Trophoblast cell (in vitro differentiated cells and primary cell): ENCODE results near the gene OSBPL9.

Experiments used
- DNase-seq, 2 donors: peaks; one replicate each; pipeline ENCODE4 v3.0.0-alpha.2; 2016
- H2AFZ ChIP-seq: 2 replicates; pipeline ENCODE4 v1.6.1; 2013; ENCODE audit warnings: low read length, moderate library complexity, mild to moderate bottlenecking; ENCODE audit not compliant: insufficient read depth, poor library complexity
- H2AK5ac ChIP-seq: 2 replicates; pipeline ENCODE4 v1.6.1; 2013; ENCODE audit warnings: mild to moderate bottlenecking, low read length
- H2BK120ac ChIP-seq: 2 replicates; pipeline ENCODE4 v1.6.1; 2013; ENCODE audit warnings: low read length, mild to moderate bottlenecking, moderate library complexity; ENCODE audit not compliant: insufficient read depth, poor library complexity
- H2BK12ac ChIP-seq: 2 replicates; pipeline ENCODE4 v1.6.1; 2013; ENCODE audit warnings: mild to moderate bottlenecking, low read length, moderate library complexity
- H2BK5ac ChIP-seq: 2 replicates; pipeline ENCODE4 v1.6.1; 2013; ENCODE audit warnings: low read length, low read depth, moderate library complexity, mild to moderate bottlenecking; ENCODE audit not compliant: poor library complexity
- H3K14ac ChIP-seq: 2 replicates; pipeline ENCODE4 v1.6.1; 2013; ENCODE audit warnings: mild to moderate bottlenecking, low read length
- H3K18ac ChIP-seq: 2 replicates; pipeline ENCODE4 v1.6.1; 2013; ENCODE audit warnings: mild to moderate bottlenecking, low read length
- H3K23ac ChIP-seq: 2 replicates; pipeline ENCODE4 v1.6.1; 2013; ENCODE audit warnings: low read length
- H3K27ac ChIP-seq: 2 replicates; pipeline ENCODE4 v1.5.1; 2013; ENCODE audit warnings: low read depth, mild to moderate bottlenecking, inconsistent platforms, low read length, moderate library complexity
- H3K27me3 ChIP-seq: 2 replicates; pipeline ENCODE4 v1.6.1; 2013; ENCODE audit warnings: inconsistent platforms, mild to moderate bottlenecking, low read length, moderate library complexity; ENCODE audit not compliant: insufficient read depth
- H3K36me3 ChIP-seq, 2 experiments: 1 replicate in 1 of 2; 2 replicates in 1 of 2; pipeline ENCODE4 v1.6.1; 2013; ENCODE audit warnings: low read length in 2 of 2, mild to moderate bottlenecking in 2 of 2, moderate library complexity in 1 of 2; ENCODE audit not compliant: insufficient read depth in 2 of 2, control insufficient read depth in 1 of 2
- H3K4ac ChIP-seq: 2 replicates; pipeline ENCODE4 v1.6.1; 2013; ENCODE audit warnings: low read depth, mild to moderate bottlenecking, low read length, moderate library complexity
- H3K4me1 ChIP-seq, 2 experiments: 1 replicate in 1 of 2; 2 replicates in 1 of 2; pipeline ENCODE4 v1.6.1; 2013; ENCODE audit warnings: low read length in 2 of 2, mild to moderate bottlenecking in 2 of 2, moderate library complexity in 1 of 2; ENCODE audit not compliant: insufficient read depth in 2 of 2, control insufficient read depth in 1 of 2
- H3K4me2 ChIP-seq: 2 replicates; pipeline ENCODE4 v1.6.1; 2013; ENCODE audit warnings: inconsistent platforms, mild to moderate bottlenecking, low read length, moderate library complexity
- H3K4me3 ChIP-seq: 2 replicates; pipeline ENCODE4 v1.5.1; 2013; ENCODE audit warnings: mild to moderate bottlenecking, low read depth, low read length, inconsistent platforms
- H3K79me1 ChIP-seq: one replicate; pipeline ENCODE4 v1.6.1; 2013; ENCODE audit warnings: low read length
- H3K79me2 ChIP-seq: 2 replicates; pipeline ENCODE4 v1.6.1; 2013; ENCODE audit warnings: low read length, mild to moderate bottlenecking; ENCODE audit not compliant: control insufficient read depth, insufficient read depth, poor library complexity
- H3K9ac ChIP-seq: 2 replicates; pipeline ENCODE4 v1.6.1; 2013; ENCODE audit warnings: mild to moderate bottlenecking, low read length
- H3K9me3 ChIP-seq: 2 replicates; pipeline ENCODE4 v1.6.1; 2013; ENCODE audit warnings: low read depth, mild to moderate bottlenecking, control low read depth, inconsistent platforms, low read length; ENCODE audit not compliant: insufficient read depth
- H4K12ac ChIP-seq: 2 replicates; pipeline ENCODE4 v1.6.1; 2013; ENCODE audit warnings: low read depth, mild to moderate bottlenecking, low read length, moderate library complexity
- H4K8ac ChIP-seq: 2 replicates; pipeline ENCODE4 v1.6.1; 2013; ENCODE audit warnings: low read depth, mild to moderate bottlenecking, low read length, moderate library complexity
- H4K91ac ChIP-seq: one replicate; pipeline ENCODE4 v1.6.1; 2013; ENCODE audit warnings: low read depth, mild to moderate bottlenecking, low read length, moderate library complexity
- WGBS: extraction: QIAGEN DNeasy Blood & Tissue Kit; methylation state at CpG from one replicate; pipeline ENCODE4 v1.1.7; 2013; ENCODE audit warnings: missing lambda C conversion rate; ENCODE audit not compliant: insufficient read length, insufficient coverage; ENCODE audit errors: extremely low coverage; 5-methylcytosine and 5-hydroxymethylcytosine counted together

The OSBPL9 gene

GRCh38 chr1:51728611-51729155 is 111.8 kb downstream of the OSBPL9 start:
- no CpG with 5 or more reads among the region's 12 CpGs for WGBS
- Histone ChIP-seq H2BK120ac (no peak overlapping the region), H3K4me2 (peak overlapping the region; percentile 97), H2BK12ac (no peak overlapping the region), H3K79me2 (peaks cover 11% of the 10 kb centered on the region), H2AK5ac (no peak overlapping the region), H2AFZ (no peak overlapping the region), H2BK5ac (peak overlapping the region; percentile 66), H3K23ac (no peak overlapping the region), H3K4me3 (peak overlapping the region; percentile 91), H4K8ac (no peak overlapping the region), H4K12ac (no peak overlapping the region), H3K36me3 (no peaks in the 10 kb centered on the region), H3K4me1 (peaks cover 4 to 17% of the 10 kb centered on the region in 2 experiments), H3K14ac (no peak overlapping the region), H3K4ac (peak overlapping the region; percentile 65), H3K79me1 (peaks cover 8% of the 10 kb centered on the region), H3K27me3 (no peaks in the 10 kb centered on the region), H3K9ac (peak overlapping the region; percentile 93), H3K9me3 (no peaks in the 10 kb centered on the region), H3K18ac (peak overlapping the region; percentile 67), H4K91ac (peak overlapping the region; percentile 71), H3K27ac (peak overlapping the region; percentile 32)
- DNase-seq: no peak

GRCh38 chr1:51729156-51729823 is 112.4 kb downstream of the OSBPL9 start:
- H3K27me3 ChIP-seq: no peaks in the 10 kb centered on the region
- no CpG with 5 or more reads among the region's 53 CpGs for WGBS
- H4K12ac ChIP-seq: peak overlapping the region; percentile 68
- peak overlapping the region; percentile 91 for H3K4me3 ChIP-seq
- H3K79me2 ChIP-seq: peaks cover 11% of the 10 kb centered on the region
- H3K14ac ChIP-seq: peak overlapping the region; percentile 58
- peak overlapping the region; percentile 55 for H2BK12ac ChIP-seq
- H3K18ac ChIP-seq: peak overlapping the region; percentile 67
- peak overlapping the region; percentile 73 for H3K27ac ChIP-seq
- peak overlapping the region; percentile 71 for H4K91ac ChIP-seq
- peaks cover 8% of the 10 kb centered on the region for H3K79me1 ChIP-seq
- H3K36me3 ChIP-seq: no peaks in the 10 kb centered on the region
- H4K8ac ChIP-seq: peak overlapping the region; percentile 78
- peak overlapping the region; percentile 93 for H3K9ac ChIP-seq
- no peak overlapping the region for H3K23ac ChIP-seq
- no peak overlapping the region for H2AK5ac ChIP-seq
- H2BK5ac ChIP-seq: peak overlapping the region; percentile 66
- peak overlapping the region; percentile 48 for H2AFZ ChIP-seq
- H3K4me2 ChIP-seq: peak overlapping the region; percentile 97
- peak overlapping the region; percentile 14 for H2BK120ac ChIP-seq
- no peaks in the 10 kb centered on the region for H3K9me3 ChIP-seq
- peak; percentile 81 to 84 for DNase-seq
- H3K4me1 ChIP-seq: peaks cover 4 to 17% of the 10 kb centered on the region in 2 experiments
- H3K4ac ChIP-seq: peak overlapping the region; percentile 44

- Histone ChIP-seq H3K4me2 (peak overlapping the region; percentile 97), H4K8ac (peak overlapping the region; percentile 94), H3K9me3 (no peaks in the 10 kb centered on the region), H3K4ac (peak overlapping the region; percentile 97), H2AK5ac (no peak overlapping the region), H3K18ac (peak overlapping the region; percentile 65), H2BK12ac (no peak overlapping the region), H3K79me2 (peaks cover 13% of the 10 kb centered on the region), H3K23ac (no peak overlapping the region), H3K4me3 (peak overlapping the region; percentile 85), H4K91ac (peak overlapping the region; percentile 87), H3K14ac (peak overlapping the region; percentile 50), H3K4me1 (peaks cover 7 to 21% of the 10 kb centered on the region in 2 experiments), H2BK120ac (peak overlapping the region; percentile 76), H3K27me3 (no peaks in the 10 kb centered on the region), H4K12ac (peak overlapping the region; percentile 28), H3K9ac (peak overlapping the region; percentile 84), H3K27ac (peak overlapping the region; percentile 60), H3K36me3 (no peaks in the 10 kb centered on the region), H2BK5ac (peak overlapping the region; percentile 75), H2AFZ (peak overlapping the region; percentile 20), H3K79me1 (peaks cover 8% of the 10 kb centered on the region)
- peak in 1 of 2 donors; percentile 21 for DNase-seq
- no CpG with 5 or more reads among the region's 28 CpGs for WGBS
Observed at GRCh38 chr1:51729824-51730301, 113.0 kb downstream of the OSBPL9 start.

- H3K4me2 ChIP-seq: peak overlapping the region; percentile 13
- no peaks in the 10 kb centered on the region for H3K36me3 ChIP-seq
- peaks cover 12 to 25% of the 10 kb centered on the region in 2 experiments for H3K4me1 ChIP-seq
- H2AFZ ChIP-seq: no peak overlapping the region
- no peak overlapping the region for H2AK5ac ChIP-seq
- no CpG with 5 or more reads among the region's 4 CpGs for WGBS
- DNase-seq: no peak
- H3K9ac ChIP-seq: no peak overlapping the region
- H3K79me1 ChIP-seq: peaks cover 8% of the 10 kb centered on the region
- no peak overlapping the region for H3K27ac ChIP-seq
- H2BK12ac ChIP-seq: no peak overlapping the region
- H2BK5ac ChIP-seq: no peak overlapping the region
- no peak overlapping the region for H3K14ac ChIP-seq
- no peaks in the 10 kb centered on the region for H3K9me3 ChIP-seq
- H3K18ac ChIP-seq: no peak overlapping the region
- H4K91ac ChIP-seq: no peak overlapping the region
- no peak overlapping the region for H4K8ac ChIP-seq
- no peak overlapping the region for H4K12ac ChIP-seq
- peaks cover 13% of the 10 kb centered on the region for H3K79me2 ChIP-seq
- H3K23ac ChIP-seq: no peak overlapping the region
- H2BK120ac ChIP-seq: no peak overlapping the region
- no peak overlapping the region for H3K4me3 ChIP-seq
- H3K4ac ChIP-seq: peak overlapping the region; percentile 72
- no peaks in the 10 kb centered on the region for H3K27me3 ChIP-seq
Observed at GRCh38 chr1:51731998-51732397, 115.1 kb downstream of the OSBPL9 start.
